ENCODE measurements around the gene FAM221B.

- no peak for TF ChIP-seq CEBPB (IDR thresholded peaks at IDR 0.05; ENCODE audit: low read depth, low read length)
- TF ChIP-seq, protein P1, sequence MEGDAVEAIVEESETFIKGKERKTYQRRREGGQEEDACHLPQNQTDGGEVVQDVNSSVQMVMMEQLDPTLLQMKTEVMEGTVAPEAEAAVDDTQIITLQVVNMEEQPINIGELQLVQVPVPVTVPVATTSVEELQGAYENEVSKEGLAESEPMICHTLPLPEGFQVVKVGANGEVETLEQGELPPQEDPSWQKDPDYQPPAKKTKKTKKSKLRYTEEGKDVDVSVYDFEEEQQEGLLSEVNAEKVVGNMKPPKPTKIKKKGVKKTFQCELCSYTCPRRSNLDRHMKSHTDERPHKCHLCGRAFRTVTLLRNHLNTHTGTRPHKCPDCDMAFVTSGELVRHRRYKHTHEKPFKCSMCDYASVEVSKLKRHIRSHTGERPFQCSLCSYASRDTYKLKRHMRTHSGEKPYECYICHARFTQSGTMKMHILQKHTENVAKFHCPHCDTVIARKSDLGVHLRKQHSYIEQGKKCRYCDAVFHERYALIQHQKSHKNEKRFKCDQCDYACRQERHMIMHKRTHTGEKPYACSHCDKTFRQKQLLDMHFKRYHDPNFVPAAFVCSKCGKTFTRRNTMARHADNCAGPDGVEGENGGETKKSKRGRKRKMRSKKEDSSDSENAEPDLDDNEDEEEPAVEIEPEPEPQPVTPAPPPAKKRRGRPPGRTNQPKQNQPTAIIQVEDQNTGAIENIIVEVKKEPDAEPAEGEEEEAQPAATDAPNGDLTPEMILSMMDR (conservative IDR thresholded peaks at IDR 0.05; ENCODE audit: low read depth, low read length): no peak
- no peak for TF ChIP-seq POLR2A (IDR thresholded peaks at IDR 0.05; ENCODE audit: low read depth, low read length)
- no peak for TF ChIP-seq RAD21 (IDR thresholded peaks at IDR 0.05; ENCODE audit: low read length)
Observed at GRCh38 chr9:35771534-35771933, 57.0 kb downstream of the FAM221B start.
